Central memory CD4-positive, alpha-beta T cell (primary cell): Measurements from ENCODE around the gene NINJ2.

Experiments
- DNase-seq: peaks from one replicate; pipeline ENCODE4 v3.0.0; 2022

Gene NINJ2

GRCh38 chr12:563787-564298 is 99.4 kb downstream of the NINJ2 start:
- DNase-seq, result no peak

- DNase-seq, result peak; percentile 81
Measured at GRCh38 chr12:563250-563781, 99.9 kb downstream of the NINJ2 start.

- DNase-seq, result no peak
Measured at GRCh38 chr12:562634-563033, 100.6 kb downstream of the NINJ2 start.

GRCh38 chr12:561908-562593 is 101.2 kb downstream of the NINJ2 start:
- no peak for DNase-seq

- no peak for DNase-seq
Measured at GRCh38 chr12:561391-561705, 101.9 kb downstream of the NINJ2 start.

GRCh38 chr12:560691-561390 is 102.4 kb downstream of the NINJ2 start:
- DNase-seq, result no peak

- DNase-seq, result no peak
Measured at GRCh38 chr12:559906-560455, 103.3 kb downstream of the NINJ2 start.

- no peak for DNase-seq
Measured at GRCh38 chr12:559208-559905, 103.9 kb downstream of the NINJ2 start.

- DNase-seq, result no peak
Measured at GRCh38 chr12:558580-558979, 104.7 kb downstream of the NINJ2 start.

GRCh38 chr12:556498-556897 is 106.7 kb downstream of the NINJ2 start:
- no peak for DNase-seq

- no peak for DNase-seq
Measured at GRCh38 chr12:554001-554285, 109.3 kb downstream of the NINJ2 start.

- DNase-seq, result peak; percentile 55
Measured at GRCh38 chr12:553216-554000, 109.8 kb downstream of the NINJ2 start.

GRCh38 chr12:552466-552865 is 110.8 kb downstream of the NINJ2 start:
- DNase-seq, result no peak

- no peak for DNase-seq
Measured at GRCh38 chr12:550473-551260, 112.6 kb downstream of the NINJ2 start.

- DNase-seq, result no peak
Measured at GRCh38 chr12:549476-550082, 113.7 kb downstream of the NINJ2 start.

GRCh38 chr12:547883-548470 is 115.3 kb downstream of the NINJ2 start:
- no peak for DNase-seq

GRCh38 chr12:546920-547845 is 116.1 kb downstream of the NINJ2 start:
- peak; percentile 52 for DNase-seq

GRCh38 chr12:546265-546919 is 116.9 kb downstream of the NINJ2 start:
- no peak for DNase-seq

GRCh38 chr12:545835-546234 is 117.4 kb downstream of the NINJ2 start:
- no peak for DNase-seq
